ENCODE results near the gene PSMG2.

DNA sequence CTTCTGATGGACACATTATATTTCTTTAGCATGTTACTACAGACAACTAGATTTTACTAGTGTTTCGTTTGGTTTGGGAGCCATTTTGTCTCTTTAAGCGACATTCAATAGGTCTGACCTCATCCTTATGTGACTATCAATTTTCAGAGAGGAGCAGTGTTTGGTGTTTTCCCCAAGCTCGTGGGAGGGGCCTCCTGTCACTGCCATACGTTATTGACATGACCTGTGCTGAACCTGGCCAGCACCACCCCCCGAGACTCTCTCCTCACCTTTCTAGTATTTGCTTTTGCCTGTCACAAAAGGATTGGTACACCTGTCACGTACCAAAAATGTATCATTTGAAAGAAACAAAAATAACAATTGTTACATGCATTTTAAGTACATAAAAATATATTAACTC lies 69.3 kb downstream of the PSMG2 start:
- TF ChIP-seq CTCF (IDR thresholded peaks at IDR 0.05) (no peak), POLR2A (IDR thresholded peaks at IDR 0.05) (no peak)

Data from ovary (tissue), 3 donors.